BLaER1 treated with 17β-estradiol and CSF1 and Interleukin-3, amounts not matched to agents 10 nM and 100 nM (cell line): Measurements from ENCODE around the gene TBC1D22B.
A peak's percentile ranks its signal among the peaks of the same experiment; 100 is the strongest.
"Not testable (repeated sequence)": the region's sequence is repeated elsewhere in the genome, so short reads cannot be mapped to it uniquely, and the experiment has no call there.

Source experiments
- H3K27ac ChIP-seq, 11 experiments: shearing (Covaris generic); formaldehyde crosslinking; 2 replicates each; pipeline ENCODE4 v1.8.1; 2022
- H3K27me3 ChIP-seq, 11 experiments: shearing (Covaris generic); formaldehyde crosslinking; 2 replicates each; pipeline ENCODE4 v1.8.1; 2022
- H3K36me3 ChIP-seq, 11 experiments: shearing (Covaris generic); formaldehyde crosslinking; 2 replicates each; pipeline ENCODE4 v1.8.1; 2022
- H3K4me1 ChIP-seq, 10 experiments: shearing (Covaris generic); formaldehyde crosslinking; 2 replicates each; pipeline ENCODE4 v1.8.1; 2022
- H3K4me2 ChIP-seq, 11 experiments: shearing (Covaris generic); formaldehyde crosslinking; 2 replicates each; pipeline ENCODE4 v1.8.1; 2022
- H3K4me3 ChIP-seq, 10 experiments: shearing (Covaris generic); formaldehyde crosslinking; 2 replicates each; pipeline ENCODE4 v1.8.1; 2022
- H3K9ac ChIP-seq, 11 experiments: shearing (Covaris generic); formaldehyde crosslinking; 2 replicates each; pipeline ENCODE4 v1.8.1; 2022
- H3K9me3 ChIP-seq, 11 experiments: shearing (Covaris generic); formaldehyde crosslinking; replicated peaks in 1 of 11; 2 replicates each; pipeline ENCODE4 v1.8.1; 2022
- H4K20me1 ChIP-seq, 11 experiments: shearing (Covaris generic); formaldehyde crosslinking; 2 replicates each; pipeline ENCODE4 v1.8.1; 2022
- Cebpa-rat ChIP-seq, 11 experiments: shearing (Covaris generic); IDR thresholded peaks; 2 replicates each; pipeline ENCODE4 v1.8.1; 2022

Gene TBC1D22B

GRCh38 chr6:37323580-37323979 is 66.0 kb downstream of the TBC1D22B start:
- Histone ChIP-seq H3K4me2 (0 out of 22 replicates have a peak overlapping the region, but pooled peaks of 2 of the 11 experiments have one; percentile 23 to 30), H3K27ac (no peak overlapping the region), H3K36me3 (peaks cover 24 to 51% (median 46%) of the 10 kb centered on the region in 11 experiments), H3K4me1 (peaks cover 0 to 27% (median 0%) of the 10 kb centered on the region in 10 experiments; a peak in 6 of 20 replicates), H3K9me3 (no peaks in the 10 kb centered on the region), H3K4me3 (no peak overlapping the region), H4K20me1 (no peaks in the 10 kb centered on the region; a peak in 1 of 22 replicates), H3K27me3 (no peaks in the 10 kb centered on the region), H3K9ac (peak overlapping the region in 1 of 11 experiments; percentile 15; a peak in 1 of 22 replicates)
- TF ChIP-seq Cebpa-rat (IDR thresholded peaks at IDR 0.05) = no peak

GRCh38 chr6:37324131-37325033 is 66.8 kb downstream of the TBC1D22B start:
- Histone ChIP-seq H3K27me3 (no peaks in the 10 kb centered on the region), H3K9me3 (no peaks in the 10 kb centered on the region), H3K36me3 (peaks cover 16 to 46% (median 39%) of the 10 kb centered on the region in 11 experiments), H4K20me1 (no peaks in the 10 kb centered on the region; a peak in 1 of 22 replicates), H3K4me3 (no peak overlapping the region), H3K4me2 (peak overlapping the region in 2 of 11 experiments; percentile 23 to 30; a peak in 2 of 22 replicates), H3K27ac (no peak overlapping the region), H3K9ac (peak overlapping the region in 1 of 11 experiments; percentile 15; a peak in 1 of 22 replicates), H3K4me1 (peaks cover 0 to 27% (median 0%) of the 10 kb centered on the region in 10 experiments; a peak in 6 of 20 replicates)
- no peak for TF ChIP-seq Cebpa-rat (IDR thresholded peaks at IDR 0.05)

GRCh38 chr6:37330345-37330744 is 72.8 kb downstream of the TBC1D22B start:
- not testable (repeated sequence) for H3K27me3 ChIP-seq, H3K4me2 ChIP-seq, H4K20me1 ChIP-seq, H3K4me3 ChIP-seq, H3K4me1 ChIP-seq, H3K9me3 ChIP-seq, H3K27ac ChIP-seq, H3K9ac ChIP-seq
- peak in 2 of 11 experiments; percentile 26 to 58; a peak in 1 of 22 replicates for TF ChIP-seq Cebpa-rat (IDR thresholded peaks at IDR 0.05)
- H3K36me3 ChIP-seq = peaks cover 24 to 52% (median 32%) of the 10 kb centered on the region in 11 experiments

- no peak for TF ChIP-seq Cebpa-rat (IDR thresholded peaks at IDR 0.05)
- no peaks in the 10 kb centered on the region for H4K20me1 ChIP-seq
- H3K27me3 ChIP-seq = no peaks in the 10 kb centered on the region
- H3K9me3 ChIP-seq = no peaks in the 10 kb centered on the region
- H3K4me2 ChIP-seq = no peak overlapping the region
- H3K27ac ChIP-seq = no peak overlapping the region
- H3K9ac ChIP-seq = no peak overlapping the region; a peak in 1 of 22 replicates
- H3K36me3 ChIP-seq = peaks cover 24 to 52% (median 32%) of the 10 kb centered on the region in 11 experiments
- H3K4me1 ChIP-seq = no peaks in the 10 kb centered on the region
- H3K4me3 ChIP-seq = no peak overlapping the region
These were observed 73.5 kb downstream of the TBC1D22B start for GRCh38 chr6:37331047-37331446.

GRCh38 chr6:37332894-37333293 is 75.3 kb downstream of the TBC1D22B start:
- TF ChIP-seq Cebpa-rat (IDR thresholded peaks at IDR 0.05) = no peak
- no peaks in the 10 kb centered on the region for H3K4me1 ChIP-seq
- no peaks in the 10 kb centered on the region for H4K20me1 ChIP-seq

GRCh38 chr6:37334047-37334446 is 76.5 kb downstream of the TBC1D22B start:
- H3K4me2 ChIP-seq = no peak overlapping the region

More at GRCh38 chr6:37332894-37333293, 75.3 kb downstream of the TBC1D22B start:
- H3K36me3 ChIP-seq = peaks cover 24 to 52% (median 32%) of the 10 kb centered on the region in 11 experiments
- H3K27ac ChIP-seq = no peak overlapping the region
- no peaks in the 10 kb centered on the region for H3K9me3 ChIP-seq
- H3K4me3 ChIP-seq = no peak overlapping the region
- H3K9ac ChIP-seq = no peak overlapping the region
- H3K4me2 ChIP-seq = no peak overlapping the region
- no peaks in the 10 kb centered on the region for H3K27me3 ChIP-seq

GRCh38 chr6:37338317-37338716 is 80.7 kb downstream of the TBC1D22B start:
- not testable (repeated sequence) for H4K20me1 ChIP-seq, H3K4me2 ChIP-seq, H3K9me3 ChIP-seq, H3K27me3 ChIP-seq, H3K4me3 ChIP-seq, H3K36me3 ChIP-seq, H3K27ac ChIP-seq, H3K4me1 ChIP-seq, H3K9ac ChIP-seq

More at GRCh38 chr6:37334047-37334446, 76.5 kb downstream of the TBC1D22B start:
- H3K9ac ChIP-seq = no peak overlapping the region
- H3K9me3 ChIP-seq = no peaks in the 10 kb centered on the region
- peaks cover 24 to 51% (median 32%) of the 10 kb centered on the region in 11 experiments for H3K36me3 ChIP-seq
- TF ChIP-seq Cebpa-rat (IDR thresholded peaks at IDR 0.05) = no peak
- H3K27me3 ChIP-seq = no peaks in the 10 kb centered on the region
- H3K4me3 ChIP-seq = no peak overlapping the region
- H3K4me1 ChIP-seq = no peaks in the 10 kb centered on the region
- H4K20me1 ChIP-seq = no peaks in the 10 kb centered on the region
- no peak overlapping the region for H3K27ac ChIP-seq

GRCh38 chr6:37338745-37339255 is 81.2 kb downstream of the TBC1D22B start:
- H3K4me3 ChIP-seq = no peak overlapping the region
- no peak for TF ChIP-seq Cebpa-rat (IDR thresholded peaks at IDR 0.05)
- no peak overlapping the region for H3K9ac ChIP-seq
- H3K4me1 ChIP-seq = no peaks in the 10 kb centered on the region
- H3K27ac ChIP-seq = no peak overlapping the region
- no peaks in the 10 kb centered on the region for H3K27me3 ChIP-seq
- H3K9me3 ChIP-seq = no peaks in the 10 kb centered on the region
- H4K20me1 ChIP-seq = no peaks in the 10 kb centered on the region
- H3K36me3 ChIP-seq = peaks cover 0 to 5% (median 0%) of the 10 kb centered on the region in 11 experiments; a peak in 3 of 22 replicates
- H3K4me2 ChIP-seq = no peak overlapping the region

GRCh38 chr6:37339741-37340638 is 82.4 kb downstream of the TBC1D22B start:
- no peaks in the 10 kb centered on the region for H3K36me3 ChIP-seq
- TF ChIP-seq Cebpa-rat (IDR thresholded peaks at IDR 0.05) = no peak
- no peaks in the 10 kb centered on the region for H3K9me3 ChIP-seq
- no peaks in the 10 kb centered on the region for H3K27me3 ChIP-seq
- H3K4me1 ChIP-seq = no peaks in the 10 kb centered on the region
- H3K27ac ChIP-seq = no peak overlapping the region
- H3K4me2 ChIP-seq = no peak overlapping the region
- no peak overlapping the region for H3K9ac ChIP-seq
- no peaks in the 10 kb centered on the region for H4K20me1 ChIP-seq
- no peak overlapping the region for H3K4me3 ChIP-seq
